HFFc6 (cell line): Measurements from ENCODE around the gene IL1A. TPM values are rescaled to one million over a fixed set of nuclear protein-coding genes. Genes with fewer than 3 reads are reported as not detected.

Source experiments
- DNase-seq: peaks from one replicate; pipeline ENCODE4 v3.0.0-alpha.2; 2018
- H3K27ac Mint-ChIP-seq: 2 replicates; pipeline ENCODE4 v1.8.0; 2020; ENCODE audit warnings: mild to moderate bottlenecking, mixed read lengths
- H3K27me3 Mint-ChIP-seq: 2 replicates; pipeline ENCODE4 v1.8.0; 2021; ENCODE audit warnings: mild to moderate bottlenecking, moderate library complexity, mixed read lengths; ENCODE audit not compliant: insufficient read depth
- H3K36me3 Mint-ChIP-seq: 2 replicates; pipeline ENCODE4 v1.8.0; 2021; ENCODE audit warnings: low read depth, mixed read lengths
- H3K4me1 Mint-ChIP-seq: 2 replicates; pipeline ENCODE4 v1.8.0; 2020; ENCODE audit warnings: low read depth, mixed read lengths
- H3K4me3 Mint-ChIP-seq: 2 replicates; pipeline ENCODE4 v1.8.0; 2020; ENCODE audit warnings: mild to moderate bottlenecking, moderate library complexity, mixed read lengths
- H3K9me3 Mint-ChIP-seq: 2 replicates; pipeline ENCODE4 v1.8.0; 2020; ENCODE audit warnings: mild to moderate bottlenecking, mixed read lengths
- CTCF ChIP-seq: fragments of 200-600 bp; sonication (generic); IDR thresholded peaks from 2 replicates; pipeline ENCODE4 v1.5.0; 2021; ENCODE audit warnings: antibody characterized with exemption, mild to moderate bottlenecking
- total RNA-seq, 6 experiments: library from RNA; stranded (reverse); fragmentation: NEBNext Ultra II Directional; extraction: Animal tissue kit (Norgen Biotek cat#: 25700); gene quantifications; 2 replicates in 1 of 6; 3 replicates in 5 of 6; pipeline ENCODE4 v1.2.3, GENCODE V29; 2021

The IL1A gene
- total RNA-seq, 6 experiments from 2014 or later, result 0.07 TPM; not detected in 5

DNA sequence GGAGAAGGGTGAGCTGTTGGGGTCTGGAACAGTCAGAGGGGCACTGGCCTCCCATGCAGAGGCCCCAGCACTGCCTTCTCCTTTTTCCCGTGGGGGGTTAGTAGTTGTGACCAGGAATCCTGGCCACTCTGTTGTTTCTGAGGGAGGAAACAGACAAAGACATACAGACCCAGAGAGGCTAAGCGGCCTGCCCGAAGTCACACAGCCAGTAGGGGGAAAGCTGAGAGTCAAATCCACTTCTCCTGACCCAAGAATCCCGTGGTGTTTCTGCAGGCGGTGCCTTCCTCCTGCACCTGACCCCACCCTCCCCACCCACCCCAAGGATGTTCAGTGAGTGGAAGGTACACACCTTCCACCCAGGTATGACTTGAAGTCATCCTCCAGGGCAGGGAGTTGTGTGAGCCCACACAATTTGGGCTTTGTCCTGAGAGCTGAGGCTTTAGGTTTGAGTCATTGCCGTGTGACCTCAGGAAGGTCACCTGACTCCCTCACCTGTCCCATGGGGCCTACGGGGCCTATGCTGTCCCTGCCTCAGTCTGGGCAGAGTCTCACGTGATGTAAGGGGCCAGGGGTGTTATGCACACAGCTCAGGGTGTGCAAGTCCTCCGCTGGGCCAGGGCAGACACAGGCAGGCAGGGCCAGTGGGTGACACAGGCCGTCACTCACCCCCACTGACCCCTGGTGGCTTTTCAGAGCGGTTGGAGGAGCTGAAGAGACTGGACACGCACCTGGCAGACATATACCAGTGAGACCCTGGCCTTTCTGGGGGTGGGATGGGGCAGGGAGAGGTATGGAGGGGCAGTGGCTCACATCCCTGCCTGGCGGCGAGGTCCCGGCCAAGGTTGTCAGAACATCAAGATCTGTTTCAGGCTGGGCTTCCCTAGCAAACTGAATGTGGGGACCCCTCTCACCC is 58.5 kb downstream of the IL1A start:
- no peak for DNase-seq
- H3K27ac Mint-ChIP-seq, result no peak overlapping the region
- H3K4me3 Mint-ChIP-seq, result no peak overlapping the region
- H3K36me3 Mint-ChIP-seq, result no peaks in the 10 kb centered on the region
- H3K4me1 Mint-ChIP-seq, result peaks cover 16% of the 10 kb centered on the region; the same call in 1 of the 2 replicates
- TF ChIP-seq CTCF, result no peak
- H3K9me3 Mint-ChIP-seq, result no peaks in the 10 kb centered on the region
- peaks cover under 1% of the 10 kb centered on the region; the same call in 1 of the 2 replicates for H3K27me3 Mint-ChIP-seq

DNA sequence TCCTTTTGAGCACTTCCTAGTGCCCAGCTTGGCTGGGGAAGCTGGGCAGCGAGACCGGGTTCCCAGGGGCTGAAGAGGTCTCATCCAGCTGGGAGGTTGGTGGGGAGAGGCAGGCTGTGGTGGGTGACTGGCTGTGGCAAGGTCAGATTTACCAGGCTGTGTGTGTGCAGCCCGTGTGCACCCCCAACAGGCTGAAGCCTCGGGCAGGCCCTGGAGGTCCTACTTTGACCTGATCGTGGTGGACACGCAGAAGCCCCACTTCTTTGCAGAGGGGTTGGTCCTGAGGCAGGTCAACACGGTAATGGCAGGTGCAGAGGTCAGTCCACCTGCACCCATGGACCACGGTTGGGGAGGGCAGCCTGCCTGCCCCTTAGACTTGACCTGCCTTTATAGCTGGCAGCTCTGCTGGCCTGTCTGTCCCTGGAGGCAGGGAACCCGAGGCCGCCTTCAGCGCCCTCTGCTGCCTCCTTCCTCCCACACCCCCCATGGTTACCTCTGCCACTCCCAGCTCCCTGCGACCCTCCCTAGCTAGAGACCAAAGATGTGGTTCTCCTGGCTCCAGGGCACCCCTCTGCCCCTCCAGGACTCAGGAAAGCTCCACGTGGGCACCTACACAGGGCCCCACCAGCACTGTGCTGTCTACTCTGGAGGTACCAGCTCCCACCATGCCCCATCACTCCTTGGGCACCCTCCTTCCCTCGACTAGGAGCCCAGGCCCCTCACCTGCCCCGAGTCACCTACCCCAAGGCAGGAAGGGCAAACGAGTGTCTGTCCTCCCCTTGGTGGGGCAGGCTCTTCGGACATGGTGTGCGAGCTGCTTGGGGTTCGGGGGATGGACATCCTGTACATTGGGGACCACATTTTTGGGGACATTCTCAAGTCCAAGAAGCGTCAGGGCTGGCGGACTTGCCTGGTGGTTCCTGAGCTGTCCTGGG is 59.4 kb downstream of the IL1A start:
- no peak overlapping the region for H3K27ac Mint-ChIP-seq
- peaks cover 16% of the 10 kb centered on the region; the same call in 1 of the 2 replicates for H3K4me1 Mint-ChIP-seq
- no peaks in the 10 kb centered on the region for H3K36me3 Mint-ChIP-seq
- peaks cover 3% of the 10 kb centered on the region; the same call in 1 of the 2 replicates for H3K27me3 Mint-ChIP-seq
- no peak for DNase-seq
- no peaks in the 10 kb centered on the region for H3K9me3 Mint-ChIP-seq
- TF ChIP-seq CTCF, result peak; percentile 62
- no peak overlapping the region for H3K4me3 Mint-ChIP-seq

GRCh38 chr2:112723995-112724394 is 60.3 kb downstream of the IL1A start:
- Mint-ChIP-seq H3K4me1 (peaks cover 16% of the 10 kb centered on the region; the same call in 1 of the 2 replicates), H3K27me3 (peaks cover 3% of the 10 kb centered on the region; the same call in 1 of the 2 replicates), H3K27ac (no peak overlapping the region), H3K4me3 (no peak overlapping the region), H3K36me3 (no peaks in the 10 kb centered on the region), H3K9me3 (no peaks in the 10 kb centered on the region)
- DNase-seq, result no peak
- TF ChIP-seq CTCF, result no peak

Other genes with a start within 250 kb of the IL1A start
- gene POLR1B, start 242.0 kb downstream of the IL1A start, total RNA-seq, result 10 to 100 TPM; 15.1 to 27.5 (median 17.6) TPM
- 10 to 100 TPM; 26.9 to 43.2 (median 32.6) TPM for gene CHCHD5, start 199.9 kb downstream of the IL1A start, total RNA-seq
- gene SLC20A1, start 138.6 kb downstream of the IL1A start, total RNA-seq, result 100 to 1,000 TPM; 147 to 225 (median 195) TPM
- gene NT5DC4, start 63.5 kb downstream of the IL1A start, total RNA-seq, result not detected
- 10 to 100 TPM; 10.6 to 35.7 (median 30.2) TPM for gene CKAP2L, start 19.9 kb downstream of the IL1A start, total RNA-seq
- 1 to 10 TPM; 1.3 to 7.7 (median 6.0) TPM for gene IL1B, start 52.3 kb upstream of the IL1A start, total RNA-seq
- not detected for gene IL37, start 126.7 kb upstream of the IL1A start, total RNA-seq
- not detected for gene IL36G, start 193.5 kb upstream of the IL1A start, total RNA-seq
- gene IL36A, start 221.0 kb upstream of the IL1A start, total RNA-seq, result not detected